Parathyroid adenoma (tissue), 2 donors: ENCODE results near the gene LPAR1.

Experiments
- H2AFZ ChIP-seq: fragments of 300-600 bp; sonication (generic); one replicate; pipeline ENCODE4 v1.7.0; 2017; ENCODE audit warnings: antibody characterized with exemption, mild to moderate bottlenecking
- H3K27ac ChIP-seq: fragments of 300-600 bp; sonication (generic); one replicate; pipeline ENCODE4 v1.7.0; 2017
- H3K27me3 ChIP-seq: fragments of 300-600 bp; sonication (generic); one replicate; pipeline ENCODE4 v1.7.0; 2017; ENCODE audit warnings: low read length; ENCODE audit not compliant: control insufficient read depth, insufficient read depth
- H3K36me3 ChIP-seq: fragments of 300-600 bp; sonication (generic); one replicate; pipeline ENCODE4 v1.7.0; 2017; ENCODE audit warnings: low read length; ENCODE audit not compliant: control insufficient read depth, insufficient read depth
- H3K4me1 ChIP-seq: fragments of 300-600 bp; sonication (generic); one replicate; pipeline ENCODE4 v1.7.0; 2017; ENCODE audit warnings: control low read depth
- H3K4me2 ChIP-seq: fragments of 300-600 bp; sonication (generic); one replicate; pipeline ENCODE4 v1.7.0; 2017; ENCODE audit warnings: low read length
- H3K4me3 ChIP-seq: fragments of 300-600 bp; sonication (generic); one replicate; pipeline ENCODE4 v1.7.0; 2017; ENCODE audit warnings: low read depth, low read length
- H3K79me2 ChIP-seq: fragments of 300-600 bp; sonication (generic); one replicate; pipeline ENCODE4 v1.7.0; 2017; ENCODE audit warnings: control low read depth
- H3K9ac ChIP-seq: fragments of 300-600 bp; sonication (generic); one replicate; pipeline ENCODE4 v1.7.0; 2017; ENCODE audit warnings: mild to moderate bottlenecking
- H3K9me3 ChIP-seq: fragments of 300-600 bp; sonication (generic); one replicate; pipeline ENCODE4 v1.7.0; 2017; ENCODE audit warnings: low read length; ENCODE audit not compliant: control insufficient read depth
- CTCF ChIP-seq: fragments of 300-600 bp; sonication (generic); IDR thresholded peaks from one replicate; pipeline ENCODE4 v1.7.0; 2017; ENCODE audit warnings: antibody characterized with exemption, mild to moderate bottlenecking
- donor health status: primary hyperparathyroidism.

The LPAR1 gene

GRCh38 chr9:111008158-111009075 lies 29.9 kb downstream of the LPAR1 start:
- no peaks in the 10 kb centered on the region for H3K9me3 ChIP-seq
- TF ChIP-seq CTCF = no peak
- H3K4me3 ChIP-seq = no peak overlapping the region
- no peaks in the 10 kb centered on the region for H3K4me1 ChIP-seq
- no peak overlapping the region for H3K9ac ChIP-seq
- no peaks in the 10 kb centered on the region for H3K79me2 ChIP-seq
- H2AFZ ChIP-seq = no peak overlapping the region
- H3K36me3 ChIP-seq = no peaks in the 10 kb centered on the region
- H3K4me2 ChIP-seq = no peak overlapping the region
- H3K27ac ChIP-seq = no peak overlapping the region
- no peaks in the 10 kb centered on the region for H3K27me3 ChIP-seq

- Histone ChIP-seq H3K79me2 (no peaks in the 10 kb centered on the region), H3K27me3 (no peaks in the 10 kb centered on the region), H3K4me1 (no peaks in the 10 kb centered on the region), H3K36me3 (no peaks in the 10 kb centered on the region), H2AFZ (no peak overlapping the region), H3K9ac (no peak overlapping the region), H3K9me3 (no peaks in the 10 kb centered on the region), H3K4me3 (no peak overlapping the region), H3K27ac (no peak overlapping the region), H3K4me2 (no peak overlapping the region)
- TF ChIP-seq CTCF = no peak
Observed at GRCh38 chr9:111005746-111006470, 32.4 kb downstream of the LPAR1 start.

- H3K27ac ChIP-seq = no peak overlapping the region
- no peaks in the 10 kb centered on the region for H3K9me3 ChIP-seq
- no peak overlapping the region for H3K4me3 ChIP-seq
- no peaks in the 10 kb centered on the region for H3K36me3 ChIP-seq
- H3K4me2 ChIP-seq = no peak overlapping the region
- H3K4me1 ChIP-seq = no peaks in the 10 kb centered on the region
- no peaks in the 10 kb centered on the region for H3K27me3 ChIP-seq
- H2AFZ ChIP-seq = no peak overlapping the region
- TF ChIP-seq CTCF = no peak
- no peaks in the 10 kb centered on the region for H3K79me2 ChIP-seq
- no peak overlapping the region for H3K9ac ChIP-seq
Observed at GRCh38 chr9:111004936-111005335, 33.3 kb downstream of the LPAR1 start.

- Histone ChIP-seq H3K27ac (no peak overlapping the region), H3K36me3 (no peaks in the 10 kb centered on the region), H3K4me2 (no peak overlapping the region), H3K79me2 (no peaks in the 10 kb centered on the region), H3K27me3 (no peaks in the 10 kb centered on the region), H3K9me3 (no peaks in the 10 kb centered on the region), H3K4me3 (no peak overlapping the region), H2AFZ (no peak overlapping the region), H3K4me1 (no peaks in the 10 kb centered on the region), H3K9ac (no peak overlapping the region)
- TF ChIP-seq CTCF = no peak
Observed at GRCh38 chr9:111003182-111003581, 35.1 kb downstream of the LPAR1 start.
